Muscle of leg (tissue), 11 donors: ENCODE data around the gene FOXF1. TPM values are rescaled to one million over a fixed set of nuclear protein-coding genes. Genes with fewer than 3 reads are reported as not detected.
A peak's percentile ranks its signal among the peaks of the same experiment; 100 is the strongest.

ENCODE experiments used
- DNase-seq: peaks from one replicate; pipeline ENCODE4 v3.0.0; 2013
- H3K27ac ChIP-seq: one replicate; pipeline ENCODE4 v1.5.1; 2013; ENCODE audit warnings: mild to moderate bottlenecking, low read length, control low read depth
- H3K27me3 ChIP-seq: one replicate; pipeline ENCODE4 v1.6.1; 2013; ENCODE audit warnings: low read length; ENCODE audit not compliant: control insufficient read depth, insufficient read depth
- H3K36me3 ChIP-seq: one replicate; pipeline ENCODE4 v1.6.1; 2013; ENCODE audit warnings: low read length; ENCODE audit not compliant: control insufficient read depth, insufficient read depth
- H3K4me1 ChIP-seq: one replicate; pipeline ENCODE4 v1.6.1; 2013; ENCODE audit warnings: low read length; ENCODE audit not compliant: control insufficient read depth, insufficient read depth
- H3K4me3 ChIP-seq: one replicate; pipeline ENCODE4 v1.5.1; 2013; ENCODE audit warnings: low read length, control low read depth
- H3K9me3 ChIP-seq: replicated peaks from 2 replicates; pipeline ENCODE4 v1.6.1; 2013; ENCODE audit warnings: low read depth, low read length; ENCODE audit not compliant: control insufficient read depth
- WGBS: methylation state at CpG from one replicate; pipeline ENCODE4 v1.1.5; 2013; ENCODE audit warnings: missing lambda C conversion rate; ENCODE audit not compliant: insufficient coverage; 5-methylcytosine and 5-hydroxymethylcytosine counted together
- polyA plus RNA-seq, 8 donors: library from polyadenylated mRNA; unstranded; fragments of 120-200 nt; gene quantifications; one replicate each; pipeline versions ENCODE4 v1.2.1 to v1.2.3, GENCODE V29; 2013; ENCODE audit warnings: inconsistent platforms in 1 of 8, low replicate concordance in 1 of 8; ENCODE audit not compliant: insufficient read length in 8 of 8, insufficient read depth in 1 of 8
- total RNA-seq: library from RNA; stranded (reverse); fragments of 120-200 nt; gene quantifications from one replicate; pipeline ENCODE4 v1.2.4, GENCODE V29; 2013

FOXF1 gene
- total and polyA plus RNA-seq, 9 donors = 0.04 to 1.8 (median 0.05) TPM; not detected in 4

- H3K9me3 ChIP-seq = no peaks in the 10 kb centered on the region
- no peak overlapping the region for H3K27ac ChIP-seq
- peak; percentile 65 for DNase-seq
- H3K4me3 ChIP-seq = no peak overlapping the region
- no peaks in the 10 kb centered on the region for H3K36me3 ChIP-seq
- 22% methylated on average over 16 of the region's 17 CpGs for WGBS
- H3K4me1 ChIP-seq = peaks cover 11% of the 10 kb centered on the region
- H3K27me3 ChIP-seq = peaks cover 92% of the 10 kb centered on the region
Measured at GRCh38 chr16:86517652-86518258, 7.4 kb downstream of the FOXF1 start.

- Histone ChIP-seq H3K36me3 (no peaks in the 10 kb centered on the region), H3K9me3 (no peaks in the 10 kb centered on the region), H3K27ac (no peak overlapping the region), H3K4me1 (peaks cover 11% of the 10 kb centered on the region), H3K27me3 (peaks cover 93% of the 10 kb centered on the region), H3K4me3 (no peak overlapping the region)
- 85% methylated on average over 15 of the region's 16 CpGs for WGBS
- no peak for DNase-seq
Measured at GRCh38 chr16:86519007-86519648, 8.8 kb downstream of the FOXF1 start.

- H3K27me3 ChIP-seq = peaks cover 98% of the 10 kb centered on the region
- WGBS = 15% methylated on average over 27 of the region's 31 CpGs
Measured at GRCh38 chr16:86519649-86520316, 9.5 kb downstream of the FOXF1 start.

GRCh38 chr16:86520317-86521210 lies 10.2 kb downstream of the FOXF1 start:
- Histone ChIP-seq H3K27me3 (peaks cover 97% of the 10 kb centered on the region), H3K27ac (no peak overlapping the region)
- DNase-seq = no peak

More at GRCh38 chr16:86519649-86520316, 9.5 kb downstream of the FOXF1 start:
- Histone ChIP-seq H3K36me3 (no peaks in the 10 kb centered on the region), H3K9me3 (no peaks in the 10 kb centered on the region), H3K4me1 (peaks cover 11% of the 10 kb centered on the region), H3K27ac (no peak overlapping the region), H3K4me3 (no peak overlapping the region)
- peak; percentile 66 for DNase-seq

GRCh38 chr16:86521236-86522197 lies 11.2 kb downstream of the FOXF1 start:
- Histone ChIP-seq H3K27ac (no peak overlapping the region), H3K4me1 (peaks cover 2% of the 10 kb centered on the region), H3K27me3 (peaks cover 96% of the 10 kb centered on the region), H3K9me3 (no peaks in the 10 kb centered on the region), H3K4me3 (no peak overlapping the region), H3K36me3 (no peaks in the 10 kb centered on the region)
- 67% methylated on average over 18 of the region's 35 CpGs for WGBS
- DNase-seq = no peak

More at GRCh38 chr16:86520317-86521210, 10.2 kb downstream of the FOXF1 start:
- Histone ChIP-seq H3K9me3 (no peaks in the 10 kb centered on the region), H3K4me1 (peaks cover 7% of the 10 kb centered on the region), H3K4me3 (no peak overlapping the region), H3K36me3 (no peaks in the 10 kb centered on the region)
- WGBS = 51% methylated on average over 12 of the region's 30 CpGs

- Histone ChIP-seq H3K27ac (no peak overlapping the region), H3K36me3 (no peaks in the 10 kb centered on the region), H3K27me3 (peaks cover 91% of the 10 kb centered on the region), H3K4me3 (no peak overlapping the region), H3K9me3 (no peaks in the 10 kb centered on the region), H3K4me1 (peaks cover 2% of the 10 kb centered on the region)
- DNase-seq = peak; percentile 68
- 74% methylated on average over 13 of the region's 16 CpGs for WGBS
Measured at GRCh38 chr16:86522634-86523033, 12.3 kb downstream of the FOXF1 start.

GRCh38 chr16:86523166-86523740 lies 12.9 kb downstream of the FOXF1 start:
- Histone ChIP-seq H3K4me1 (peaks cover 2% of the 10 kb centered on the region), H3K27me3 (peaks cover 89% of the 10 kb centered on the region), H3K36me3 (no peaks in the 10 kb centered on the region), H3K4me3 (no peak overlapping the region), H3K9me3 (no peaks in the 10 kb centered on the region), H3K27ac (no peak overlapping the region)
- no peak for DNase-seq
- WGBS = 89% methylated on average over 2 of the region's 5 CpGs

- H3K27ac ChIP-seq = no peak overlapping the region
- H3K36me3 ChIP-seq = no peaks in the 10 kb centered on the region
- WGBS = 33% methylated on average over 6 of the region's 6 CpGs
- peaks cover 83% of the 10 kb centered on the region for H3K27me3 ChIP-seq
- H3K4me3 ChIP-seq = no peak overlapping the region
- H3K4me1 ChIP-seq = peaks cover 2% of the 10 kb centered on the region
- H3K9me3 ChIP-seq = no peaks in the 10 kb centered on the region
- DNase-seq = no peak
Measured at GRCh38 chr16:86524029-86524428, 13.7 kb downstream of the FOXF1 start.

- H3K27ac ChIP-seq = no peak overlapping the region
- H3K4me3 ChIP-seq = no peak overlapping the region
- no peak for DNase-seq
- H3K9me3 ChIP-seq = no peaks in the 10 kb centered on the region
- WGBS = 64% methylated on average over 11 of the region's 12 CpGs
- no peaks in the 10 kb centered on the region for H3K4me1 ChIP-seq
- no peaks in the 10 kb centered on the region for H3K36me3 ChIP-seq
- H3K27me3 ChIP-seq = peaks cover 66% of the 10 kb centered on the region
Measured at GRCh38 chr16:86525696-86526095, 15.4 kb downstream of the FOXF1 start.
